HG02884 (cell line): ENCODE data around the gene TSPO.
"Not testable (repeated sequence)": the region's sequence is repeated elsewhere in the genome, so short reads cannot be mapped to it uniquely, and the experiment has no call there.

ENCODE experiments used
- ATAC-seq: cut with Tn5 transposase; IDR thresholded peaks from one replicate; pipeline ENCODE4 v1.9.1; 2021; ENCODE audit warnings: mild to moderate bottlenecking, moderate library complexity; ENCODE audit not compliant: unreplicated experiment

The TSPO gene

DNA sequence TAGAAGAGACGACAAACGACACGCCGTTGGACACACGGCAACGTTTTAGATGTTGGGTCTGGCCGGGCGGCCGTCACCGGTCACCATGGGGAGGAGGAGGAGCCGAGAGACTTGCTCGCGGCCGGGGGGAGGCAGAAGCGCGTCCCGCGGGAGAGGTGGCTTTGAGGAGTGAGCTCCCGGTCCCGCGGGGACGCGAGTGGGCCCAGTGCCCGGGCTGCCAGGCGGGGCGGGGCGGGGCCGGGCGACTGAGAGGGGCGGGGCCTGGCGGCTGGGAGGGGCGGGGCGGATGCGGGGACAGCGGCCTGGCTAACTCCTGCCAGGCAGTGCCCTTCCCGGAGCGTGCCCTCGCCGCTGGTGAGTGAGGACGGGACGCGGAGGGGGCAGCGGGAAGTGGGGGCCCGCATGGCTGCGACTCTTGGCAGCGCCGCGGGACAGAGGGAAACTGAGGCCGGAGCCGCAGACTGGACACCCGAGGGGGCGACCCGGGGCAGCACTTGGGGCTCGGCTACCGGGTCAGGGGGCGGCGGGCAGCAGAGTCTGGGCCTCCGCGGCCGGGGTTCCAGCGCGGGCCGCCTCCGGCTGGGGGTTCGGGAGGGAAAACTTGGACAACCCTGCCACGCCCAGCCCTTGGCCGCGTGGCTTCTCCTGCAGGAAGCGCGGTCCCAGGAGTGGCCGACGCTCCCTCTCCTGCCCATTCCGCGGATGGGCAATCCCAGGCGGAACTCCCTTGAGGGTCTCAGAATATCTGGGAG lies at the start of gene TSPO:
Gene TSPO (plus strand): TSS at position 309 of the 752 bp plus-strand sequence. CDS start 7,680 bp downstream, outside the sequence.
- no peak for ATAC-seq

DNA sequence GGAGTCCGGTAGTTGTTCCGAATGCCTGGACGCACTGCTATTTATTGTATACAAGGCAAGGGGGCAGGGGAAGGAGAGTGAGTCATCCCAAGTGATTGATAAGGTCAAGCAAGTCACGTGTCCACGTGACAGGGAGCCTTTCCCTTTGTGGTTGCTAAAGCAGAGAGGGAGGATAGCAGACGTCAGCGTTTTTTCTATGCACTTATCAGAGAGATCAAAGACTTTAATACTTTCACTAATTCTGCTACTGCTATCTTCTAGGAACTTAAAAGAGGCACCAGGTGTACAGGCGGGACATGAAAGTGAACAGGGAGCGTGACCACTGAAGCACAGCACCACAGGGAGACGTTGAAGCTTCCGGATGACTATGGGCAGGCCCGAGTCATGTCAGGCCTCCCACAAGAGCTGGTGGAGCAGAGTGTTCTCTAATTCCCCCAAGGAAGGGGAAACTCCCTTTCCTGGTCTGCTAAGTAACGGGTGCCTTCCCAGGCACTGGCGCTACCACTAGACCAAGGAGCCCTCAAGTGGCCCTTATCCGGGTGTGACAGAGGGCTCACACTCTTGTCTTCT lies 47.2 kb upstream of the TSPO start:
- ATAC-seq: not testable (repeated sequence)

DNA sequence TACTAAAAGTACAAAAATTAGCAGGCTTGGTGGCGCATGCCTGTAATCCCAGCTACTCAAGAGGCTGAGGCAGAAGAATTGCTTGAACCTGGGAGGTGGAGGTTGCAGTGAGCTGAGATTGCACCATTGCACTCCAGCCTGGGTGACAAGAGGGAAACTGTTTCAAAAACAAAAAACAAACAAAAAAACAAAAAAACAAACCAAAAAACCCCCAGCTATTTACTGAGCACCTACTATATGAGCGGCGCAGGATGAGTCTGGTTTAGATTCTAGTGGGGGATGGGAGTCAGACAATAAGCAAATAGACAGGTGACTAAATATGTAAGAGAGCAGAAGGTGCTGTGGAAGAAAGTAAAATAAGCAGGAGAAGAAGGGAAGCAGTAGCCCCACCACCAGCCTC lies 46.4 kb upstream of the TSPO start:
- not testable (repeated sequence) for ATAC-seq

DNA sequence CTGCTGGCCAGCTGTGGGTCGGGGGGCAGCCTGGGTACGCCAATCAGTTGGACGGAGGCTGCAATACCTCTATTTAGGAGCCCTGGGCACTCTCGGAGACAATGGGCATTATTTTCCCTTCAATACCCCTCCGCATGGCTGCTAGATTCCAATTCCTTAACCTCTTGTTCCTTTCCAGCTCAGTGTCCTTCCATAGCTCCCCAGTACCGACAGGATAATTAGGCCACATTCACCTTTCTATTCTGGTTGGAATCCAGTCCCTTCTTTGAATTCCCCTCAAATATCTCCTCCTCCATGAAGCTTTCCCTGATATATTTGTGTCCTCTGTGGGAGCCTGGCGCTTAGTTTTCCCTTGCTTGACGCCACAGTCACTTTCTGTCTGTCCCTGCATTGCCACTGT lies 45.1 kb upstream of the TSPO start:
- no peak for ATAC-seq

DNA sequence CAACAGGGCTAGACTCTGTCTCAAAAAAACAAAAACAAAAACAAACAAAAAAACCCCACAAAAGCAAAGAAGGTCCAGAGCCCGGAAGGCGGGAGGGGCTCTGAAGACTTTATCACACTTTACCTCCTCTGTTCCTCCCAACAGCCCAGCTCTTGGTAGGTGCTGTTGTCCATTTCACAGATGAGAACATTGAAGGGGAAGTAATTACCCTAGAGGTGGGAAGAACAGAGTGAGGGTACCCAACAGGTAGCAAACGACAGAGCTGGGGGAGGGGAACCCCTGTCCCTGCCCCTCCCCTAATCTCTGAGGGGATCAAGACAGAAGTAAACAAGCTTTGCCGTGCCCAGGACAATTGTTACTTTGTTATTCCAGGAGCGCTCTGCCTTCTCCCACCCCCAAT lies 41.8 kb upstream of the TSPO start:
- no peak for ATAC-seq

DNA sequence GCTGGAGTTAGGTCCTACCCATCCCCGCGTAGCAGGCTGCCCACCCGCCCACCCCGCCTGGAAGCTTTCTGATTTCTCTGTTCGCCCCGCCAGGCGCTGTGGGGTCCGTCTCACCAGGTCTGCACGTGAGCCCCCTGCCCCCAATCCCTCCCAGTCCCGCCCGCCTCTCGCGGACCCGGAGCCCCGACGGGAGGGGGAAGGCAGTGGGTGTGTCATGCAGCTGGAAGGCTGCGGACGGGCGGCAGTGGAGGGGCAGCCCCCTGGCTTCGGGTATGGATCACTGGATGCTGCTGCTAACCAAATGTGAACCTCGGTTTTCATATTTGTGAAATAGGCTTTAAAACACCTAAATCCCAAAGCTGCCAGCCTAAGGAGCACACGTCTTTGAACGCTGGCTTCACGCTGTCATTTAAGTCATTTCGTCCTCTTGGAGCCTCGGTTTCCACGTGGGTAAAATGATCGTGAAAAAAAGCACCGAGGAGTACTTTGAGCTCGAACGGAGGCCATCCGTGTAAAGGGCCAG lies 41.4 kb upstream of the TSPO start:
- ATAC-seq: no peak

DNA sequence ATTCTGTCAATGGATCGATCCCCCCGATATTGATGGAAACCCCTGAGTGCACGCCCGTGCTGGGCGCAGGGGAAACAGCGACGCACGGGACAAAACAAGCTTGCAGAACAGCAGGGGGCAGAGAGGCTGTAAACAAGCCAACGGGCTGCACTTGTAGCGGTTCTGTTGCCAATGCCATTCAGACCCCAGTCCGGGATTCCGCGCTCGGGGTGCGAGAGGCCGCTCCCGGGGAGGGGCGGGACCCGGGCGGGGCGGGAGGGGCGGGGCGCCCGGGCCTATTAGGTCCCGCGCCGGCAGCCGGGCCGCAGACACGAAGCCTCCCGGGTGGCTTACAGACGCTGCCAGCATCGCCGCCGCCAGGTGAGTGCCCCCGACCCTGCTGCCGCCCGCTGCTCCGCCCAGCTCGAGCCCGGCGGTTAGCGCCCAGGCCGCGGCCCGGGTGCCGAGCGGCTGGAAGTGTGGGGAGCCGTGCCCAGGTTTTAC lies 40.9 kb upstream of the TSPO start, which contains the start of gene BIK:
Gene BIK (plus strand): TSS at position 307 of the 483 bp plus-strand sequence. CDS start 13,273 bp downstream, outside the sequence.
- no peak for ATAC-seq

DNA sequence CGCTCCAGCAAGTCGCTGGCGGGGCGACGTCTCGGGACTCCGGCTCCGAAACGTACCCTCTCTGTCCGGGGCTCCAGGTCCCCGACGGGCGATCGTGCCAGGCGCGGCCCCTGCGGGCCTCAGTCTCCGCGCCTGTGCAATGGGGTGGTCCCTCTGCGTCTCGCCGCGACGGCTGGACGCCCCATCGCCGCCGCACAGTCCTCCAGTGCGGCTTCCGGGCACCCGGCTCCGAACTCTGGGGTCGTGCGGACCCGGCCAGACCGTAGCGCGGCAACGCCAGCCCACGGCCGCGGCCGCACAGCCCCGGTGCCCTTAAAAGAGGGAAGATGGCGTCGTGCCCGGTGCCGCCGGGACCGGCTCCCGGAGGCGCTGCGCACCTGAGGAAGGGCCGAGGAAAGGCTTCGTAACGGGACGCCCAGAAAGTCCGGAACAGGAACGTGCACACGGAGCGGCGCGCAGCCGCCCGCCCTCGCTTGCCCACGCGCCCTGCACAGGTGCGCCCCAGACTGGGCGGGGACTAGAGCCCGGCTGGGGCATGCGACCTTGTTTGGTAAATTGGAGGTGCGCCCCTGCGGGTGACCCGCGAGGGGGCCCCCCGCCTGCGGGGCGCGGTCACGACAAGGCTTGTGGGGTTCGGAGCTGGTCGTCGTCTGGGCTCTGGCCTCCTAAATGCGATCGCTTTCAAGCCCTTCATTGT lies 40.3 kb upstream of the TSPO start:
- ATAC-seq: no peak

DNA sequence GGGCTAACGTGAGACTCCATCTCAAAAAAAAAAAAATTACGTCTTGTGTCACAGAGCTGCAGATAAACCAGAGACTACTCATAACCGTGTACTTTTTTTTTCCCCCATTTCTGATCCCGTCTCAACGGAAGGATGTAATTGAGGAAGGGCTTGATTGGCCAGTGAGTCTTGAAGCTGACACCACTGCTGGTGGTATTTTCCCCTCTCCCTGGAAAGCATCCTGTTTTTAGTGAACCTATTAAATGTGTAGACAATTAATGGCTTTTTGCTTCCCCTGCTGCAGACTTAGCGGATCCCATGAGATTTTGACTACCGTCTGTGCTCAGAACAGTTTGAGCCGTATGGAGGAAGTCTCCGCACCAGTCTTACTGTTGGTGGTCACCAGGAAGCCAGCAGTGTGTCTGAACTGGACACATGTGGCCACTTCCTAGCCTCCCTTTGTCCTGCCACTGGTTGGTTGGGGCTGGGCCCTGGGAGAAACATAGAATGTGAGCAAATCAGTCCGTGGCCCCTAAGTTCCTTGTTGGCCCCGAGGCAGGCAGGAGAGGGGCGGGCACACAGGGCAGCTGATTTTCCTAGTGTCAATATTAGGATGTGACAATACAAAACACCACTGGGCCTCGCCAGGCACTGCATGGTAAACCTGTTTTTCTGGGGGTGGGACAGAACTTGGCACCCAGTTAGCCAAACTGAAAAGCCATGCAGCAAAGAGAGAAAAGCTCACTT lies 37.7 kb upstream of the TSPO start:
- ATAC-seq: no peak

DNA sequence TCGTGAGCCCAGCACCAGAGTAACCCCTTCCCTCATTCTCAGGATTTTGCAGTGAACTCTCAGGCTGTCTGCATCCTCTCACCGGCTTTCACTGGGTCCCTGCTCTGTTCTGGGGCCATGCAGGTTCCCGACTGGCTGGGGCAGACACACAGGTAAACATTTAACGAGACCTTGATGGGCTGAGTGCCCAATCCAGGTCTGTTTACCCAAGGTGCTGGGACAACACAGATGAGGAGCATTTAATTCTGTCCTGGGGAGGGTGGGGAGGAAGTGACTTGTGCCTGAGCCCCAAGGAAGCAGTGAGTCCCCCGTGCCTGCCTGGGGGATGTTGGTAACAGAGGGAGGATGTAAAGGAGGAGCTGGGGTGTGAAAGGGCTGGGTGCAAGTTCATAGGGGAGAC lies 36.4 kb upstream of the TSPO start:
- ATAC-seq: no peak

DNA sequence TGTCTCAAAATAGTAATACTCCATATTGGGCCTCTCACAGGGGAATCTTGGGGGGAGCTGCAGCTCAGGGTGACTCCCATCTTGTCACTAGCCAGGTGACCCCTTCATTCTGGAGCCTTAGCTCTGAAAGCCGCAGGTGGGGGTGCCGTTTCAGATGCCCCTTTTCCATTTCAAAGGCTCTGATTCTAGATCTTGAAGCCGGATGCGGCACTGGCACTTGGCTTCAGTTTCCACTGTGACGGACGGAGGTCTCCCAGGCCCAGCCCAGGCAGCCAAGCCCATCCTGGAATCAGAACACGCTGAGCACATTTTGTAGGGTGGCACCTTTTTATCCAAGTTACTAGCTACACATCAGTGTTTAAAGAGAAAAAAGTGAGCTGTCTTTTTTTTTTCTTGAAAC lies 34.4 kb upstream of the TSPO start:
- no peak for ATAC-seq

DNA sequence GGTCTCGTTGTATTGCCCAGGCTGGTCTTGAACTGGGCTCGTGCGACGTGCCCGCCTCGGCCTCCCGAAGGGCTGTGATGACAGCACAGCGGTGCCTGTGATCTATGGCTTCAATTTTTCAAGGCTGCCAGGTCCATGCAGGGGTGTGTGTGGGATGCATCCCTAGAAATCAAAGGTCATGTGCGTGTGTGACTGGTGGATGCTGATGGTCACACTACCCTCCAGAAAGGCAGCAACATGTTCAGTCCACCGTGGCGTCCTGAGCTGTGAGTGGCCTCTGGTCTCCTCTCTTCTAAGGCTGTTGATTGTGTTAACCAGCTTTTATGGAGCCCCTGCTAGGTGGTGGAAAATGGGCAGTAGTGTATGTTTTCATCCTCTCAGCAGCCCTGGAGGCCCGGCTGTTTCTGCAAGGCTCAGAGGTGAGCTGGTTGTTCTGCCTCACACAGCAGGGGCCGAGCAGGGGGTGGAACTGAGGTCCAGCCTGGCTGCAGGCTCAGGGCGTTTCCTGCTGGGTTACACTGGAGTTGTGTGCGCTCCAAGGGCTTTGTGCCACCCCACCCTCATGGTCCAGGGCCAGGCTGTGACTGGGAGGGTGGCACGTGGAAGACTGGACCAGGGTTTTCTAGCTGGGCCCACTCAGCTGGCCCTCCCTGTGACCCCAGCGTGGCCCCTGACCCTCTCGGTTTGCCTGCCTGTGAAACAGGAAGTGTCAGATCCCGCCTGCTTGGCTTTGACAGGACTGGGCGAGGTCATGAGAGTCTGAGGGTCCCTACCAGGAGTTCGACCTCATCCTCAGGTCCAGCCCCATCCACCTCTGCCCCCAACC lies 33.1 kb upstream of the TSPO start:
- ATAC-seq: peak; percentile 18

DNA sequence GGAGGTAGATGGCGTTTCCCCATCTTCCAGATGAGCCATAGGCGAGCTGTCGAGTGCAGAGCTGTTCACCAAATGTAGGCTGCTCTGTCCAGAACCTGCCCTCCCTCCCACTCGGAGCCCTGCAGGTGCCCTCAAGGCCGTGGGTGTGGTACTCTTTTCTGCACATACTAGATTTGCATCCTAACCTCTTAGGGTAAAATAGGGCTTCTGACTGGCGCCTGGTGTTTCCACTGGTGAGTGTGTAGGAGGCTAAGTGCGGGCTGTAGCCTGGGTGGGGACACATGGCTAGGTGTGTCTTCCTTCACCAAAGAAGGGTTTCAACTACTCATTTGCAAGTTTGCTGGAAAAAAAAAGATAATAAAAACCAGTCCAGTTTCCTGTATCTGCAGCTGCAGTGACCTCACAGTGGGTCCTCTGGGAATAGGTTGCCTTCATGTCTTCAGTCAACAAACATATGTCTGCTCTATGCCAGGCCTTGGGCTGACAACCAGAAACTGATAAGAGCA lies 32.4 kb upstream of the TSPO start:
- ATAC-seq: peak; percentile 76

DNA sequence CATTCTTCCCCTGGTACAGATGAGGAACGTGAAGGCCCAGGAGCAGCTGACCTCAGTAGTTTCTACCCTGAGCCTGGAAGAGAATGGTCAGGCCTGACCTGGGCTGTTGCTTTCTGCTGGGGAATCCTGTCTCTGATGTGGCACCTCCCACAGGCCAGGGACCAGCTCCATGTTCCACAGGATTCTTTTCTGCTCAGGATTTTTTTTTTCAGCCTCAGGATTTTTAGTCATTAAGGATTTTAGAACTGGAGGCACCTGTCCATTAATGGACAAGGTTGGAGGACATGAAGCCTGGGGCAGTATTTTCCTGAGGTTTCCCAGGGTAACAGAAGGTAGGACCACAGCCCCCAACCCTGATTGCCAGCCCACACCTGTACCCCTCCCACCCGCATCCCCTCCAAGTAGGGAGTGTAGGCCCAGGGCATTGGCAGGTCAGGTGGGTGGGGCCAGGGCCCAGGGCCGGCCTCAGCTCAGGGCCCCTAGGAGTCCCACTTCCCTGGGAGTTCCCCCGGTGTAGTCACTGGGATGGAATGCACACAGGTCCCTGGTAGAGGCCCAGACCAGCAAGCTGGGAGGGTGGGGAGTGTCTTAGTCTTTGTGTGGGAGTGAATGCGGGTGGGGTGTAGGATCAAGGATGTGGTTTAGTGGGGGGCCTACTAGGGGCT lies 24.7 kb upstream of the TSPO start:
- no peak for ATAC-seq

DNA sequence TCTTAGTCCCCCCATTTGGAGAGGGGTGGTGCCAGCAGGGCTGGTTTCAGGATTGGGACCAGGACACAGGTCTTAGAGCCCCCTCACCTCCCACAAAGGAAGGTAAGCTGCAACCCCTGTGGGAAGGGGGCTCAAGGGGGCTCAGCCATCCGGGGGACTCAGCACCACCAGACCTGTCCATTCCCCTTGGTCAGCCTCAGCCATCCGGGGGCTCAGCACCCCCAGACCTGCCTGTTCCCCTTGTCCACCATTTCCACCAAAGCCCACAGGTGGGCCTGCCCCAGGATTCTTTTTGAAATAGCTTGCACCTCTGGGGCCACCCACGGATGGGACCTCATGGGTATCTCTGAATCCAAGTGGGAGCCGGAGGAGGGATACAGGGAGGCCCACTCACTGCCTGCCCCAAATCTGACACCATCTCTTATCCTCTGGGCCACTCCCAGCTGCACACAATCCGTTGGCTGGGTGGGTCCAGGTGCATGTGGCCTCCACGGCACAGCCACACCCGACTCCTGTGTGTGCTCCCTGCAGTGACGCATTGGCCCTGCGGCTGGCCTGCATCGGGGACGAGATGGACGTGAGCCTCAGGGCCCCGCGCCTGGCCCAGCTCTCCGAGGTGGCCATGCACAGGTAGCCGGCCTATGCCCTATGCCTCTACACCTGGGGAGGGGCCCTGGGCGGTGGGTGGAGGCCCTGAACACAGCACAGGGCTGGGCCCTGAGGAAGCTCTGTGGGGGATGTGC lies 24.0 kb upstream of the TSPO start:
- ATAC-seq: no peak

DNA sequence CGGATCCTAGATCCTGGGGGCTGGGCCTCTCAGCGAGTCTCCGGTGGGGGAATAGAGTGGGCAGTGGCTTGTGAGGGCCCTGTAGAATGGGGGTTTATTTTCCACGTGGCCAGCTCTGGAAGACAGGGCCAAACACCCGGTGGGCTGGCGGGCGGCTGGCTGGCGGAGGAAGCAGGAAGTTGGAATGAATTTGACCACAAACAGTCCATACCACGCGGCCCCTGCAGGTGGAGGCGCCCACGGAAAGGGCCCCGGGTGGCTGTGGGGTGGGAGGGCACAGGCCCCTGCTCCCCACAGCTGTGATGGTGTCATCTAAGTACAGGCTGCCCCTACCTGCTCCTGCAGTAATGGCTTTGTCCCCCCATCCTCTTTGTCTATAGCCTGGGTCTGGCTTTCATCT lies 23.2 kb upstream of the TSPO start:
- ATAC-seq: no peak

DNA sequence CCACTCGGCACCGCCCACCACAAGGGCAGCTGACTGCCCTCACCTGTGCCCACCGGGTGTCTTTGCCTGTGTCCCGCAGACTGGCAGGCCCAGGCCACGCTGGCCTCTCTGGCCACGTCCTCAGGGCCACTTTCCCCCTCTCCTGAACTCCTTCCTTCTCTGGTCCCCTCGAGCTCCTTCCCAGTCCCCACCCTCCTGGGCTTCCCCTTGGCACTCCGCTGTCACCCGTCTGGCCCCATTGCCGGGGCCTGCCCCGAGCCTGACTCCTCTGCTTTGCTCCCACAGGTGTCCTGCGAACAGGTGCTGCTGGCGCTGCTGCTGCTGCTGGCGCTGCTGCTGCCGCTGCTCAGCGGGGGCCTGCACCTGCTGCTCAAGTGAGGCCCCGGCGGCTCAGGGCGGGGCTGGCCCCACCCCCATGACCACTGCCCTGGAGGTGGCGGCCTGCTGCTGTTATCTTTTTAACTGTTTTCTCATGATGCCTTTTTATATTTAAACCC lies 22.4 kb upstream of the TSPO start:
- ATAC-seq: no peak
